Esophagus squamous epithelium (tissue), 5 donors: Measurements from ENCODE around the gene ARHGAP26. TPM values are rescaled to one million over a fixed set of nuclear protein-coding genes. Genes with fewer than 3 reads are reported as not detected.

Experiments used
- DNase-seq: peaks from one replicate; lab custom pipeline; 2025; lab: John Stamatoyannopoulos, UW
- H3K27ac ChIP-seq, 4 donors: fragments of 200-600 bp; sonication (generic); one replicate each; pipeline ENCODE4 v1.5.1; 2016 to 2019; ENCODE audit warnings: mild to moderate bottlenecking in 1 of 4
- H3K27me3 ChIP-seq, 4 donors: fragments of 200-600 bp; sonication (generic); 1 replicate in 3 of 4; 2 replicates in 1 of 4; pipeline versions ENCODE4 v1.5.1 to v1.6.0; 2017 to 2021; ENCODE audit warnings: antibody characterized with exemption in 1 of 4
- H3K36me3 ChIP-seq, 3 donors: fragments of 200-600 bp; sonication (generic); one replicate each; pipeline ENCODE4 v1.5.1; 2016 to 2019
- H3K4me1 ChIP-seq, 3 donors: fragments of 200-600 bp; sonication (generic); one replicate each; pipeline ENCODE4 v1.5.1; 2017 to 2019
- H3K4me3 ChIP-seq, 4 donors: fragments of 200-600 bp; sonication (generic); 1 replicate in 3 of 4; 2 replicates in 1 of 4; pipeline ENCODE4 v1.5.1; 2016 to 2019; ENCODE audit warnings: mild to moderate bottlenecking in 2 of 4, moderate library complexity in 1 of 4
- H3K9me3 ChIP-seq, 3 donors: fragments of 200-600 bp; sonication (generic); one replicate each; pipeline ENCODE4 v1.5.1; 2016 to 2019
- CTCF ChIP-seq, 6 experiments: fragments of 450-650 bp in 4 of 6; fragments of 200-600 bp in 2 of 6; sonication (generic) in 2 of 6; IDR thresholded peaks; one replicate each; pipeline ENCODE4 v1.5.1; 2016 to 2019; ENCODE audit warnings: antibody characterized with exemption in 6 of 6, mild to moderate bottlenecking in 4 of 6, moderate library complexity in 4 of 6
- POLR2A ChIP-seq, 4 donors: fragments of 450-650 bp; IDR thresholded peaks; one replicate each; pipeline ENCODE4 v1.6.1; 2017; ENCODE audit warnings: antibody characterized with exemption in 4 of 4, mild to moderate bottlenecking in 4 of 4, moderate library complexity in 3 of 4
- WGBS, 2 donors: methylation state at CpG; one replicate each; pipeline ENCODE4 v1.1.5; 2018; 5-methylcytosine and 5-hydroxymethylcytosine counted together
- intact Hi-C: fragments of 100-400 bp; cut with DNase I; formaldehyde crosslinking; loops from one replicate; pipeline ENCODE4 v1.15.0; 2022
- total RNA-seq, 4 donors: library from RNA; depleted of rRNA; stranded (reverse); fragments of >200 nt; gene quantifications; one replicate each; pipeline ENCODE4 v1.1.0, GENCODE V29; 2016
- donor health status: DM: yes; HTN: yes; CAD: no.

Gene ARHGAP26
- total RNA-seq, 4 donors from 2014 or later, result 4.4 to 18.7 (median 15.4) TPM

- Histone ChIP-seq H3K9me3 (no peaks in the 10 kb centered on the region), H3K4me3 (no peak overlapping the region), H3K27me3 (no peaks in the 10 kb centered on the region), H3K4me1 (peaks cover 11 to 48% (median 28%) of the 10 kb centered on the region in 3 donors), H3K36me3 (peaks cover 0 to 7% (median 0%) of the 10 kb centered on the region in 3 donors), H3K27ac (peak overlapping the region in 1 of 4 donors; percentile 6)
- intact Hi-C loops, result no loop called here
- TF ChIP-seq CTCF (IDR thresholded peaks at IDR 0.05), result no peak
- TF ChIP-seq POLR2A (IDR thresholded peaks at IDR 0.05), result no peak
- no peak for DNase-seq
- WGBS, 2 donors, result 62 to 63% methylated on average over 8 of the region's 9 CpGs
These were observed 370.5 kb downstream of the ARHGAP26 start for GRCh38 chr5:143140492-143141203.

GRCh38 chr5:143141652-143142051, 371.5 kb downstream of the ARHGAP26 start:
- Histone ChIP-seq H3K4me1 (peaks cover 11 to 58% (median 35%) of the 10 kb centered on the region in 3 donors), H3K27me3 (no peaks in the 10 kb centered on the region), H3K36me3 (peaks cover 0 to 5% (median 0%) of the 10 kb centered on the region in 3 donors), H3K9me3 (no peaks in the 10 kb centered on the region), H3K27ac (no peak overlapping the region), H3K4me3 (no peak overlapping the region)
- WGBS, 2 donors, result 71 to 72% methylated on average over 6 of the region's 6 CpGs
- intact Hi-C loops, result no loop called here
- no peak for TF ChIP-seq CTCF (IDR thresholded peaks at IDR 0.05)
- no peak for TF ChIP-seq POLR2A (IDR thresholded peaks at IDR 0.05)
- no peak for DNase-seq

- intact Hi-C loops, result no loop called here
- Histone ChIP-seq H3K4me3 (peak overlapping the region in 1 of 4 donors; percentile 12), H3K9me3 (no peaks in the 10 kb centered on the region), H3K27me3 (no peaks in the 10 kb centered on the region), H3K4me1 (peaks cover 11 to 69% (median 45%) of the 10 kb centered on the region in 3 donors), H3K36me3 (peaks cover 0 to 8% (median 0%) of the 10 kb centered on the region in 3 donors), H3K27ac (peak overlapping the region; percentile 61 to 86 (median 72))
- DNase-seq, result no peak
- TF ChIP-seq POLR2A (IDR thresholded peaks at IDR 0.05) (no peak), CTCF (IDR thresholded peaks at IDR 0.05) (no peak)
- WGBS, 2 donors, result 13 to 31% methylated on average over 7 to 8 of the region's 8 CpGs
These were observed 372.6 kb downstream of the ARHGAP26 start for GRCh38 chr5:143142596-143143435.

GRCh38 chr5:143143973-143144372, 373.8 kb downstream of the ARHGAP26 start:
- peaks cover 11 to 81% (median 45%) of the 10 kb centered on the region in 3 donors for H3K4me1 ChIP-seq
- no peaks in the 10 kb centered on the region for H3K9me3 ChIP-seq
- 93 to 96% methylated on average over 3 of the region's 3 CpGs for WGBS, 2 donors
- H3K27me3 ChIP-seq, result no peaks in the 10 kb centered on the region
- no peak overlapping the region for H3K4me3 ChIP-seq
- peak overlapping the region; percentile 61 to 86 (median 72) for H3K27ac ChIP-seq
- no peak for DNase-seq
- peaks cover 0 to 13% (median 0%) of the 10 kb centered on the region in 3 donors for H3K36me3 ChIP-seq
- intact Hi-C loops, result no loop called here
- no peak for TF ChIP-seq CTCF (IDR thresholded peaks at IDR 0.05)
- TF ChIP-seq POLR2A (IDR thresholded peaks at IDR 0.05), result no peak
